ENCODE data around the gene UCN. TPM values are rescaled to one million over a fixed set of nuclear protein-coding genes. Genes with fewer than 3 reads are reported as not detected.

Gene UCN
- total RNA-seq (2022; extraction: Qiagen RNA extraction; ENCODE audit: low read depth): 0.96 to 2.3 TPM (median 1.5 TPM) in 5 replicates

DNA sequence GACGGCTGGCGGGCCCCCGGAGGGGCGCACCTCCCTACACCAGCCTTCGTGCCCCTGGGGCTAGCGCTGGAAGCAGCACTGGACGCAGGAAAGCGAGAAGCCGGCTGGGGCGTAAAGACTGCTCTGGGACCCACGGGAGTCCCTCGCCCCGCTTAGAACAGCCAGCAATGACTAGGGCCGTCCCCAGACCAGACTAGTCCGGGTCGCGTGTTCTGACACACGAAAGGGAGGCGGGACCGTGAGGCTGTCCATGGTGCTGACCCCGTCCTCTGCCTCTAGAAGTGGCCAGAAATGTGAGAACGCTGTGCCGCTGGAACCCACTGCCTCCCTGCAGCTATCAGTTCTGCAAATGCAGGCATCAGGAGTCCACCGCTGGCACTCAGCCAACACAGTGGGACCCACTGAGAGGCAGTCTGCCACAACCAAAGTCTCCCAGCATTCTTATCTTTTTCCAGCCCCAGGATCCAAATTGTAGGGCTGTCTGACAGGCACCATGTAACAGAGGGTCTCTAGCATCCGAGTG is at the start of gene UCN:
Gene UCN, minus strand, starts transcription at position 87 of the 523 bp plus-strand sequence. CDS start 550 bp downstream, outside the sequence.

GRCh38 chr2:27356382-27357181 is 48.3 kb upstream of the UCN start, which contains the start of gene GTF3C2:
Gene GTF3C2 (minus strand): TSS chr2:27356764. CDS start chr2:27343554, 13,210 bp downstream.

DNA sequence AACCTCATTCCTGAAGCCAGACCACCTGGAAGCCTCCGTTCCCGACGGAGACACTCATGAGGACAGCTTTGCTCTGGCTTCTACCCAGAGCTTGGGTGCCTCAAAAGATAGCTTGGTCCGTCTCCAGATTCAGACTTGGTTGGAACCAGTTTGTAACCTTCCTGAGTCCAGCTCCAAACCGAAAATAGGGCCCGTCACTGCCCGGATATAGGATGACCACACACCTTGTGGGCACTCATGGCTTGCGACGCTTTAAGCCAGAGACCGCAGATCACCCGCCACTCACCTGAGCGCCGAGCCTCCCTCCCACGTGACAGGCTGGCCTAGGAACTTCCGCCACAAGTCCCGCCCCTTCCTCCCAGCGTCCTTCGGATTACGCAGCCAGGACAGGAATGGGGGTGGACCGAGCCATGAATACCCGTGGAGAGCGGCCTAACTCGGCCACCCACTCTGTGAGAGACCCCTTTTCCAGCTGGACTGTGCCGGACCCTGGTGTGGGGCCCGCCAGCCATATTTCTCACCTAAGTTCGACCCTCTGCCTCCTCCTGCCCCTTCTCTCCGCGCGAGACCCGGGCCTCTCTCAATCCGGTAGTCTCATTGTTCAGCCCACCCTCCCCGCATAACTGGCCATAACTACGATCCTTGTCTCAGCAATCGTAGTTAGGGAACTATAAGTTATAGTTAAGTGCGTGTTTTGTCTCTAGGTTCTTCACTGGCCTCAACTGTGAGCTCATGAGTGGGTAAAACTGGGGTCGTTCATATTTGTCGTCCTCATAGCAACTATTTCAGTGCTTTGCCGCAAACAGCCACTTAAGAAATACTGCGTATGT is 14.7 kb upstream of the UCN start, which contains the start of gene MPV17:
Gene MPV17, minus strand, starts transcription at position 332 of the 830 bp plus-strand sequence. CDS start 580 bp downstream, outside the sequence.

GRCh38 chr2:27281855-27282559 is 26.2 kb downstream of the UCN start, which contains the start of gene TRIM54:
Gene TRIM54 (plus strand): TSS chr2:27282429. CDS start chr2:27282732, 303 bp downstream.

DNA sequence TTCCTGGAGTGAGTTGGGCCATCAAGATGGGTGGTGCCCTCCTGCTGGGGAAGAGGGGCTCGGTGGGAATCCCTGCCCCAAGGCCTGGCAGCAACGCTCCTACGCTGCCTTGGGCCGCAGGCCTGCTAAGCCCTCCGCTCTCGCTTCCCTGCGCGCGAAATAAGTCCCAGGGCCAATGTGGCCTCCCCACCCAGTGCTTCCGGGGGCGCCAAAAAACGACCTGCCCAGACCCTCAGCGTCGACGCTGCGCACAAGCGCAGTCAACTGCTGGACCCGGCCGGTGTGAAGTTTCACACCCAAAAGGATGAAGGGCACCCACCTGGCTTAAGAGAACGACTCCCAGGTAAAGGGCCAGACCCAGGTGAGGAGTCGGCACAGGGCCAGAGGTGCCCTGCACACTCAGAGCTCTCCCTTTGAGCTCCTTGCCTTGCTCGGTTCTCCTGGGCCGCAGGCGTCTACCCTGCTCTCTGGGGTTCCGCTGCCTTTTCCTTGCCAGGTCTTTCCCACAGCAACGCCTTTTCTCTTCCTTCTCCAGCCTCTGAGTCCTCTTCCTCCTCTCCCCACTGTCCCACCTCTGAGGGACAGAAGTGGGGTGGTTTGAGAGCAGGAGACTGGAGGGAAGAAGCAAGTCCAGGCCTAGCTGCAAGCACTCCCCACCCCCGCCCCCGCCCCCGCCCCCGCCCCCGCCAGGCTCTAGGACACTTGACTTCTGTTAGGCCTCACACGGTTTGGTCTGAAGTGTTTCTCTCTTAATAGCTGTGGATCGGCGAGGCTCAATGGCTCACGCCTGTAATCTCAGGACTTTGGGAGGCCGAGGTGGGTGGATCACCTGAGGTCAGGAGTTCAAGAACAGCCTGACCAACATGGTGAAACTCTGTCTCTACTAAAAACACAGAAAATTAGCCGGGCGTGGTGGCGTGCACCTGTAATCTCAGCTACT is 32.8 kb downstream of the UCN start, which contains the start of gene DNAJC5G:
Gene DNAJC5G, plus strand, starts transcription at position 223 of the 940 bp plus-strand sequence. CDS start 1,296 bp downstream, outside the sequence.

DNA sequence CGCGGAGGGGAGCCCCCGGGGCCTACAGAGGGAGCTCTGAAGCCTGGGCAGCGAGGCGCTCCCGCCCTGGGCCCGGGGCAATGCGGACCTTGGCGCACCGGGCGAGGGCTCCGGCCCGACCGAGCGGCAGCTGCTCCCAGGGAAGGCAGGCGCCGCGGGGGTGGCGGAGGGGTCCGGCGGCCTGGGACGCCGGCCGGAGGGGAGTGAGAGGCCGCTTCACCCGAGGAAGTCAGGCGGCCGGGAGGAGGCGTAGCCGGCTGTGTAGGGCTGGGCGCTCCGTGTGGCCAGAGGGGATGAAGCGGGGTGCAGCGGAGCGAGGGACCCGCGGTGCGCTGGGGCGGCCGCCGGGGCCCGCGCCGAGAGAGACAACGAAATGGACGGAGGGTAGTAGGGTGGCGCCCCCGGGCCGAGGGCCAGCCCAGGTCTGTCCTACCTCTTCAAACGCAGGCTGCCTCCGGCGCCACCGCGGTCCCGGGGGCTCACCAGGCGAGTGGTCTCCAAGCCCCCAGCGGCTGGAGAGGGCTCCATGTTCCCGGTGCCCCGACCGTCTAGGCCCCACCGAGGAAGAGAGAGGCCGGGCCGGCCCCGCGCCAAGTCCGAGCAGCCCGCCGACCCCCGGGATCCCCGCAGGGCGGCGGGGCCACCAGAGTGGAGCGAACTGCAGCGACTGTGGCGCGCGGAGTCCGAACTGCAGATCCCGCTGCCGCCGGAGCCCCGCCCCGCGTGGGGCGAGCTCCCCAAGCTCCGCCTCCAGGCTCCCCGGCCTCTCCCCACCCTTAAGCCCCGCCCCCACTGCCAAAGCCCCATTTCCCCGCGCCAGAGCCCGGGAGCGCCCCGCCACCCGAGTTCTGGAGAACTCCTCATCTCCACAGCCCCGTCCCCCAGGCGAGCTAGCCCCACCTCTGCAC is 45.6 kb downstream of the UCN start, which contains the start of gene SLC30A3:
Gene SLC30A3, minus strand, starts transcription at position 669 of the 908 bp plus-strand sequence. Its CDS starts 141 bp downstream, at position 528.

Other genes with a start within 250 kb of the UCN start
- 545 to 581 TPM (median 554 TPM) in 5 replicates for gene OST4, start 236.8 kb downstream of the UCN start, total RNA-seq (2022; extraction: Qiagen RNA extraction; ENCODE audit: low read depth)
- 0.32 to 0.62 TPM (median 0.41 TPM) in 5 replicates for gene EMILIN1, start 229.8 kb downstream of the UCN start, total RNA-seq (2022; extraction: Qiagen RNA extraction; ENCODE audit: low read depth)
- 8.7 to 12.4 TPM (median 8.8 TPM) in 5 replicates for gene KHK, start 221.7 kb downstream of the UCN start, total RNA-seq (2022; extraction: Qiagen RNA extraction; ENCODE audit: low read depth)
- gene CGREF1, start 189.3 kb downstream of the UCN start, total RNA-seq (2022; extraction: Qiagen RNA extraction; ENCODE audit: low read depth): 6.1 to 8.7 TPM (median 7.4 TPM) in 5 replicates
- 0.63 to 2.3 TPM (median 1.9 TPM) in 5 replicates for gene ABHD1, start 184.6 kb downstream of the UCN start, total RNA-seq (2022; extraction: Qiagen RNA extraction; ENCODE audit: low read depth)
- gene PREB, start 173.8 kb downstream of the UCN start, total RNA-seq (2022; extraction: Qiagen RNA extraction; ENCODE audit: low read depth): 49.1 to 75.6 TPM (median 69.1 TPM) in 5 replicates
- gene PRR30, start 169.0 kb downstream of the UCN start, total RNA-seq (2022; extraction: Qiagen RNA extraction; ENCODE audit: low read depth): not detected in 5 replicates
- gene TCF23, start 159.4 kb downstream of the UCN start, total RNA-seq (2022; extraction: Qiagen RNA extraction; ENCODE audit: low read depth): not detected in 5 replicates
- gene ATRAID, start 96.4 kb downstream of the UCN start, total RNA-seq (2022; extraction: Qiagen RNA extraction; ENCODE audit: low read depth): 194 to 223 TPM (median 212 TPM) in 5 replicates
- gene SLC5A6, start 96.2 kb downstream of the UCN start, total RNA-seq (2022; extraction: Qiagen RNA extraction; ENCODE audit: low read depth): 68.5 to 80.1 TPM (median 72.2 TPM) in 5 replicates
- 54.8 to 73.0 TPM (median 66.8 TPM) in 5 replicates for gene CAD, start 91.1 kb downstream of the UCN start, total RNA-seq (2022; extraction: Qiagen RNA extraction; ENCODE audit: low read depth)
- gene SLC30A3, start 45.4 kb downstream of the UCN start, total RNA-seq (2022; extraction: Qiagen RNA extraction; ENCODE audit: low read depth): 2.6 to 3.8 TPM (median 3.4 TPM) in 5 replicates
- not detected in 5 replicates for gene DNAJC5G, start 33.0 kb downstream of the UCN start, total RNA-seq (2022; extraction: Qiagen RNA extraction; ENCODE audit: low read depth)
- 0.34 to 0.73 TPM (median 0.48 TPM) in 5 replicates for gene TRIM54, start 26.0 kb downstream of the UCN start, total RNA-seq (2022; extraction: Qiagen RNA extraction; ENCODE audit: low read depth)
- gene MPV17, start 14.7 kb upstream of the UCN start, total RNA-seq (2022; extraction: Qiagen RNA extraction; ENCODE audit: low read depth): 74.7 to 95.4 TPM (median 90.5 TPM) in 5 replicates
- gene GTF3C2, start 48.3 kb upstream of the UCN start, total RNA-seq (2022; extraction: Qiagen RNA extraction; ENCODE audit: low read depth): 63.5 to 66.8 TPM (median 65.7 TPM) in 5 replicates
- gene EIF2B4, start 61.9 kb upstream of the UCN start, total RNA-seq (2022; extraction: Qiagen RNA extraction; ENCODE audit: low read depth): 56.2 to 66.4 TPM (median 65.0 TPM) in 5 replicates
- 131 to 146 TPM (median 141 TPM) in 5 replicates for gene SNX17, start 62.2 kb upstream of the UCN start, total RNA-seq (2022; extraction: Qiagen RNA extraction; ENCODE audit: low read depth)
- 8.9 to 15.6 TPM (median 14.8 TPM) in 5 replicates for gene ZNF513, start 72.3 kb upstream of the UCN start, total RNA-seq (2022; extraction: Qiagen RNA extraction; ENCODE audit: low read depth)
- gene PPM1G, start 101.1 kb upstream of the UCN start, total RNA-seq (2022; extraction: Qiagen RNA extraction; ENCODE audit: low read depth): 165 to 183 TPM (median 172 TPM) in 5 replicates
- 130 to 142 TPM (median 141 TPM) in 5 replicates for gene NRBP1, start 120.2 kb upstream of the UCN start, total RNA-seq (2022; extraction: Qiagen RNA extraction; ENCODE audit: low read depth)
- gene KRTCAP3, start 133.9 kb upstream of the UCN start, total RNA-seq (2022; extraction: Qiagen RNA extraction; ENCODE audit: low read depth): 0.37 to 1.5 TPM (median 0.70 TPM) in 5 replicates
- 9.8 to 12.3 TPM (median 10.6 TPM) in 5 replicates for gene IFT172, start 181.3 kb upstream of the UCN start, total RNA-seq (2022; extraction: Qiagen RNA extraction; ENCODE audit: low read depth)
- gene FNDC4, start 186.8 kb upstream of the UCN start, total RNA-seq (2022; extraction: Qiagen RNA extraction; ENCODE audit: low read depth): 3.3 to 4.6 TPM (median 4.0 TPM) in 5 replicates
- 0.15 to 0.91 TPM (median 0.33 TPM) in 5 replicates for gene GCKR, start 188.4 kb upstream of the UCN start, total RNA-seq (2022; extraction: Qiagen RNA extraction; ENCODE audit: low read depth)